COLO668 (cell line): ENCODE measurements around the gene ANTKMT.

Source experiments
- DNase-seq: peaks from one replicate; lab custom pipeline; 2025; ENCODE audit not compliant: unreplicated experiment; lab: John Stamatoyannopoulos, UW

The ANTKMT gene

GRCh38 chr16:695355-696089 lies 25.4 kb upstream of the ANTKMT start:
- peak; percentile 97 for DNase-seq

- DNase-seq: no peak
Measured at GRCh38 chr16:698911-699671, 21.9 kb upstream of the ANTKMT start.

GRCh38 chr16:700684-701584 lies 20.0 kb upstream of the ANTKMT start:
- no peak for DNase-seq

GRCh38 chr16:702341-702740 lies 18.6 kb upstream of the ANTKMT start:
- no peak for DNase-seq

- DNase-seq: no peak
Measured at GRCh38 chr16:703406-703805, 17.5 kb upstream of the ANTKMT start.

- peak; percentile 25 for DNase-seq
Measured at GRCh38 chr16:704047-704446, 16.9 kb upstream of the ANTKMT start.

GRCh38 chr16:704552-705380 lies 16.2 kb upstream of the ANTKMT start:
- DNase-seq: peak; percentile 67

GRCh38 chr16:705431-706188 lies 15.3 kb upstream of the ANTKMT start, which contains the start of gene FBXL16:
FBXL16 (minus strand) TSS chr16:705801; CDS start chr16:697405, 8,396 bp downstream.
- DNase-seq: peak; percentile 95

GRCh38 chr16:706189-707061 lies 14.5 kb upstream of the ANTKMT start:
- DNase-seq: peak; percentile 55

GRCh38 chr16:707062-707538 lies 13.8 kb upstream of the ANTKMT start:
- peak; percentile 80 for DNase-seq

GRCh38 chr16:708019-708418 lies 12.9 kb upstream of the ANTKMT start:
- DNase-seq: no peak

- no peak for DNase-seq
Measured at GRCh38 chr16:708959-709358, 12.0 kb upstream of the ANTKMT start.

- peak; percentile 95 for DNase-seq
Measured at GRCh38 chr16:709566-710499, 11.1 kb upstream of the ANTKMT start.

GRCh38 chr16:710500-711075 lies 10.4 kb upstream of the ANTKMT start:
- DNase-seq: peak; percentile 72

- no peak for DNase-seq
Measured at GRCh38 chr16:711084-711483, 9.9 kb upstream of the ANTKMT start.

- DNase-seq: peak; percentile 83
Measured at GRCh38 chr16:711548-712320, 9.2 kb upstream of the ANTKMT start.
